ENCODE results near the gene PDE4D. TPM values are rescaled to one million over a fixed set of nuclear protein-coding genes. Genes with fewer than 3 reads are reported as not detected.

The PDE4D gene
- total RNA-seq, 1 donor from 2014 or later: 13.2 TPM

DNA sequence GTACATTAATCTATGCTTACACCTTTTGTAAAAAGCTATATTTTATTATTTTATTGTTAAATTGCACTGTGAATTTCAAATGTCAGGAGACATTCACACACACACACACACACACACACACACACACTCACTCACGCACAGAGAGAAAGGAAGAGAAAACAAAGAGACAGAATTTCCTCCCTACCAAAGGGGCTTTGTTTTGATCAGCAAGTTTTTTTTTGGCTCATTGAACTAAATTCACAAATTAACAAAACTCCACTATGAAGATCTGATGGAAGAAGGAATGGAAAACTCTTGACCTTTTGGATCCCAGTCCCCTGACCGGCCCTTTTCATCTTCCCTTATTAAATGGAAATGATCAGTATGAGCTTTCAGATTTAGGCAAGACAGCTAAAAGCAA lies 161.2 kb downstream of the PDE4D start:
- H3K4me3 Mint-ChIP-seq (ENCODE audit: unreplicated experiment): peak overlapping the region; percentile 3
- no peak for DNase-seq
- peak overlapping the region; percentile 78 for H3K27ac Mint-ChIP-seq (ENCODE audit: unreplicated experiment)

DNA sequence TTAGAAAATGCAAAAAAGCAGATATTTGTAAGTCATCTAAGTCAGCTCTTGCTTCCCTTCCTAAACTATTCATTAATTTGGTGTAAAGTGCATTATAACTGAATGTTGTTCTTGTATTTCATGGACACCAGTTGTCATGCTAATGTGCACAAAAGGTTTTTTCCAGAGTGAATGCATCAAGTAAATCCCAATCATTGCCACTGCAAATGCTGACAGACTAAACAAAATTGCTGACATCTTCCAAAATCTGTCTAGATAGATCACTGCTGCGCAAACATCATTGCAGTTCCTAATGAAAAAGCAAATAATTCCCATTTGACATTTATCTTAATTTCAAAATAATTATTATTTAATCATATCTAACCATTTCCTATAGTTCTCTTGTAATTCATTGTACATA lies 161.7 kb downstream of the PDE4D start:
- H3K9me3 Mint-ChIP-seq (ENCODE audit: unreplicated experiment): peaks cover 2% of the 10 kb centered on the region
- no peaks in the 10 kb centered on the region for H3K36me3 Mint-ChIP-seq (ENCODE audit: unreplicated experiment)
- peaks cover 2% of the 10 kb centered on the region for H3K27me3 Mint-ChIP-seq (ENCODE audit: unreplicated experiment)
- no peak overlapping the region for H3K27ac Mint-ChIP-seq (ENCODE audit: unreplicated experiment)
- peaks cover 42% of the 10 kb centered on the region for H3K4me1 Mint-ChIP-seq (ENCODE audit: low read depth, unreplicated experiment)
- DNase-seq: no peak
- H3K4me3 Mint-ChIP-seq (ENCODE audit: unreplicated experiment): no peak overlapping the region
- no peak for TF ChIP-seq CTCF (IDR thresholded peaks at IDR 0.05; ENCODE audit: partially characterized antibody, unreplicated experiment)

More for the DNA sequence above, 161.2 kb downstream of the PDE4D start:
- H3K4me1 Mint-ChIP-seq (ENCODE audit: low read depth, unreplicated experiment): peaks cover 39% of the 10 kb centered on the region
- peaks cover 2% of the 10 kb centered on the region for H3K9me3 Mint-ChIP-seq (ENCODE audit: unreplicated experiment)
- H3K36me3 Mint-ChIP-seq (ENCODE audit: unreplicated experiment): no peaks in the 10 kb centered on the region
- TF ChIP-seq CTCF (IDR thresholded peaks at IDR 0.05; ENCODE audit: partially characterized antibody, unreplicated experiment): no peak
- H3K27me3 Mint-ChIP-seq (ENCODE audit: unreplicated experiment): peaks cover 2% of the 10 kb centered on the region

DNA sequence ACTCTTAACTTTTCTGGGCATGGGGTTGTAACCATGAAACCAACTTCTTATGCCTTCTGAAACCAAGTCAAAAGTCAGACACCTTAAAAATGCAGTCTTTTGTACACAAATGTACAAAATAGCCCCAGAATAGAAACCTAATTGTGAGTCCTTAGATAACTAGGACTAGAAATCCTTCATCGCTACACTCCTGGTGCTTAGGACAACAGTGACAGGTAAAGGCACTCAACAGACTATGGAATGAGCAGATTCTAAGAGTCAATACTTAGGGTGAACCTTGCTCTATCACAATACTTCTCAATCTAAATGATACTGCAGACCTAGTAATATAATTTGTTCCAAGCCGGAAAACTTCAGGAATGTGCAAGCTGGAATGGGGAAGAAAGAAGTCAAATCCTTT lies 163.7 kb downstream of the PDE4D start:
- no peak overlapping the region for H3K4me3 Mint-ChIP-seq (ENCODE audit: unreplicated experiment)
- TF ChIP-seq CTCF (IDR thresholded peaks at IDR 0.05; ENCODE audit: partially characterized antibody, unreplicated experiment): no peak
- H3K36me3 Mint-ChIP-seq (ENCODE audit: unreplicated experiment): no peaks in the 10 kb centered on the region
- H3K27ac Mint-ChIP-seq (ENCODE audit: unreplicated experiment): peak overlapping the region; percentile 20
- no peak for DNase-seq
- H3K9me3 Mint-ChIP-seq (ENCODE audit: unreplicated experiment): peaks cover 2% of the 10 kb centered on the region
- peaks cover 51% of the 10 kb centered on the region for H3K4me1 Mint-ChIP-seq (ENCODE audit: low read depth, unreplicated experiment)
- H3K27me3 Mint-ChIP-seq (ENCODE audit: unreplicated experiment): peaks cover 2% of the 10 kb centered on the region

GRCh38 chr5:59729357-59729756 lies 164.2 kb downstream of the PDE4D start:
- Mint-ChIP-seq H3K36me3 (ENCODE audit: unreplicated experiment) (no peaks in the 10 kb centered on the region), H3K9me3 (ENCODE audit: unreplicated experiment) (peaks cover 2% of the 10 kb centered on the region), H3K4me3 (ENCODE audit: unreplicated experiment) (no peak overlapping the region), H3K4me1 (ENCODE audit: low read depth, unreplicated experiment) (peaks cover 54% of the 10 kb centered on the region), H3K27me3 (ENCODE audit: unreplicated experiment) (peaks cover 2% of the 10 kb centered on the region), H3K27ac (ENCODE audit: unreplicated experiment) (peak overlapping the region; percentile 80)
- no peak for TF ChIP-seq CTCF (IDR thresholded peaks at IDR 0.05; ENCODE audit: partially characterized antibody, unreplicated experiment)
- DNase-seq: no peak

DNA sequence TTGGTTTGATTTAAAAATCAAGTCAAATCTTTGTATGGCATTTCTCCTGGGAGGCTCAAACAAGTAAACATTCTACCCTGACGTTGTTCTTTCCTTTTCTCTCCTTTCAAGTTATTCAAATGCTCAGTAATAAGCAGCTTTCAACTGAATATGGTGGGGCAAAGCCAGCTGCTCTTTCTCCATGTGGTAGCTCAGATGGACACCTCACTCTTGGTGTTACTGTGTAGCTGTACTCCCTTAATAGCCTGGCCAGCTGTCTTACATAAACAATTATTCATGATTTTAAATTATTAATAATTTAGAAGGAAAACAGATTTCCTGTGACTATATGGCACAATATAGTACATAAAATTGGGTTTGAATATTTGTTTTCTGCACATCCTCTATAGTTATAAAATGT lies 165.2 kb downstream of the PDE4D start:
- Mint-ChIP-seq H3K27me3 (ENCODE audit: unreplicated experiment) (peaks cover 2% of the 10 kb centered on the region), H3K36me3 (ENCODE audit: unreplicated experiment) (no peaks in the 10 kb centered on the region), H3K4me1 (ENCODE audit: low read depth, unreplicated experiment) (peaks cover 54% of the 10 kb centered on the region), H3K4me3 (ENCODE audit: unreplicated experiment) (peak overlapping the region; percentile 1), H3K27ac (ENCODE audit: unreplicated experiment) (peak overlapping the region; percentile 86), H3K9me3 (ENCODE audit: unreplicated experiment) (peaks cover 2% of the 10 kb centered on the region)
- TF ChIP-seq CTCF (IDR thresholded peaks at IDR 0.05; ENCODE audit: partially characterized antibody, unreplicated experiment): no peak
- peak; percentile 40 for DNase-seq
